HG02588 (cell line): ENCODE data around the gene TSHZ1.

Experiments
- ATAC-seq: cut with Tn5 transposase; IDR thresholded peaks from one replicate; pipeline ENCODE4 v1.9.1; 2021; ENCODE audit warnings: mild to moderate bottlenecking, moderate library complexity; ENCODE audit not compliant: unreplicated experiment

The TSHZ1 gene

DNA sequence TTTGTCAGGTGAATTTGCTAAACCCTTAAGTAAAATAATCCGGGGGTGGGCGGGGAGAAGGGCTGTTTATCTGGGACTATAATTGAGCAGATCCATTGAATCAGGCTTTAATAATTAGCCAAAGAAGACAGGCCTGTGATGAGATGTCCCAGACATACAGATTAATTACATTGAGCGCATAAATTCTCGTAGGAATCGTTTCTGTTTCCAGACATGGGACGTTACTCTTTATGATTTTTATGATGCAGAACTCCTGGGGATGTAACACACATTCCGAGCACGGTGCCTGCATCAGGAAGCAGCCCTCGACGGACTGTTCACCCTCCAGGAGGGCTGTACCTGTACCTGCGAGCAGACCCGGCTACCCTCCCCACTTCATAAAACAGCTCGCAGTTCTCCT, 128.0 kb downstream of the TSHZ1 start:
- ATAC-seq, result no peak
